Hepatocyte (in vitro differentiated cells): ENCODE results near the gene GNB3.

Experiments used
- CTCF ChIP-seq: fragments of 200-600 bp; sonication (generic); IDR thresholded peaks from 2 replicates; pipeline ENCODE4 v1.5.1; 2016; ENCODE audit warnings: antibody characterized with exemption, mild to moderate bottlenecking; ENCODE audit not compliant: poor library complexity
- EZH2 ChIP-seq: fragments of 200-600 bp; sonication (generic); IDR thresholded peaks from 2 replicates; pipeline ENCODE4 v1.6.1; 2016; ENCODE audit warnings: antibody characterized with exemption, mild to moderate bottlenecking, borderline replicate concordance
- EZH2phosphoT487 ChIP-seq: fragments of 200-600 bp; sonication (generic); IDR thresholded peaks from one replicate; pipeline ENCODE4 v1.6.1; 2018; ENCODE audit warnings: antibody characterized with exemption, mild to moderate bottlenecking, low read depth, moderate library complexity; ENCODE audit not compliant: unreplicated experiment, severe bottlenecking

- TF ChIP-seq EZH2 (no peak), CTCF (peak; percentile 88), EZH2phosphoT487 (no peak)
Observed at GRCh38 chr12:6825398-6826124, 15.2 kb upstream of the GNB3 start.
